ENCODE data around the gene STT3B. TPM values are rescaled to one million over a fixed set of nuclear protein-coding genes. Genes with fewer than 3 reads are reported as not detected.

The STT3B gene
- total RNA-seq, 1 experiment from 2014 or later: 202 TPM

DNA sequence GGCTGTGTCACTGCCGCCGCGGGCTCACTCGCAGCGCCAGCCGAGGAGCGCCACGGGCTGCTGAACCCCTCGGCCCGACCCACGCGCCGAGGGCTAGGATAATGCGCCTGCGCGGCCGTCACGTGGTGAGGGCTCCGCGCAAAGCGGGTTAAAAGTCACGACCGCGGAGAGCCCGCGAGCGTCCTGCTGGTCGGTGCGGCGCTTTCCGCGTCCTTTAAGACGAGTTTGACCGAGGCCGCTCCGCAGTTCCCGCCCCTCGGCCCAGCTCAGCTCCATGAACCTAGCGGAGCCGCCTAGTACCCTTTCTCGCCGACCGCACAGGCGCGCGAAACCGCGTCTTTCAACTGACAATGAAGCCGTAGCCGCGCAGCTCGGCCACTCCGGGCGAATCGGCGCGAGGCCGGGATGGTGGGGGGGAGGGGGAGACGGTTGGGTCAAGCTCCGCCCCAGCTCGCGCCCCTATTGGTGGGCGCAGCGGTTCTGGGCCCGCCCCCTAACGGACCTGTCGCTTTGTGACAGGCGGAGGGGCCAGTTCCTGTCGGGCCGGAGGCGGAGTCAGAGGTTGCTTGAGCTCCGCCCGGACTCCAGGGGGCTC lies 636 bp upstream of the STT3B start:
- H3K9me3 Mint-ChIP-seq (ENCODE audit: low read depth, unreplicated experiment): no peaks in the 10 kb centered on the region
- CTCF ChIA-PET: interaction anchor here (1.0 to 1.4 kb wide), 6 partner anchors 10 to 291 kb away, joined by 3 to 5 read pairs (median 4); no protein-coding TSS in a partner anchor
- H3K36me3 Mint-ChIP-seq (ENCODE audit: insufficient read depth, unreplicated experiment): peaks cover 54% of the 10 kb centered on the region
- BruUV-seq (replicated peaks): no TSS peak
- H3K27ac Mint-ChIP-seq (ENCODE audit: unreplicated experiment): peak overlapping the region; percentile 96
- H3K27me3 Mint-ChIP-seq (ENCODE audit: unreplicated experiment): no peaks in the 10 kb centered on the region
- TF ChIP-seq, protein P1, sequence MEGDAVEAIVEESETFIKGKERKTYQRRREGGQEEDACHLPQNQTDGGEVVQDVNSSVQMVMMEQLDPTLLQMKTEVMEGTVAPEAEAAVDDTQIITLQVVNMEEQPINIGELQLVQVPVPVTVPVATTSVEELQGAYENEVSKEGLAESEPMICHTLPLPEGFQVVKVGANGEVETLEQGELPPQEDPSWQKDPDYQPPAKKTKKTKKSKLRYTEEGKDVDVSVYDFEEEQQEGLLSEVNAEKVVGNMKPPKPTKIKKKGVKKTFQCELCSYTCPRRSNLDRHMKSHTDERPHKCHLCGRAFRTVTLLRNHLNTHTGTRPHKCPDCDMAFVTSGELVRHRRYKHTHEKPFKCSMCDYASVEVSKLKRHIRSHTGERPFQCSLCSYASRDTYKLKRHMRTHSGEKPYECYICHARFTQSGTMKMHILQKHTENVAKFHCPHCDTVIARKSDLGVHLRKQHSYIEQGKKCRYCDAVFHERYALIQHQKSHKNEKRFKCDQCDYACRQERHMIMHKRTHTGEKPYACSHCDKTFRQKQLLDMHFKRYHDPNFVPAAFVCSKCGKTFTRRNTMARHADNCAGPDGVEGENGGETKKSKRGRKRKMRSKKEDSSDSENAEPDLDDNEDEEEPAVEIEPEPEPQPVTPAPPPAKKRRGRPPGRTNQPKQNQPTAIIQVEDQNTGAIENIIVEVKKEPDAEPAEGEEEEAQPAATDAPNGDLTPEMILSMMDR (IDR thresholded peaks at IDR 0.05; ENCODE audit: unreplicated experiment): no peak
- H3K4me1 Mint-ChIP-seq (ENCODE audit: low read depth, unreplicated experiment): peaks cover 9% of the 10 kb centered on the region
- no peak overlapping the region for H3K4me3 Mint-ChIP-seq (ENCODE audit: low read depth, unreplicated experiment)
- intact Hi-C loops (cut with micrococcal nuclease; ENCODE audit: unreplicated experiment): loop anchor here (5.0 to 10.0 kb wide), 4 partner anchors 157 to 365 kb away; no protein-coding TSS in a partner anchor
- peak; percentile 99 for DNase-seq

DNA sequence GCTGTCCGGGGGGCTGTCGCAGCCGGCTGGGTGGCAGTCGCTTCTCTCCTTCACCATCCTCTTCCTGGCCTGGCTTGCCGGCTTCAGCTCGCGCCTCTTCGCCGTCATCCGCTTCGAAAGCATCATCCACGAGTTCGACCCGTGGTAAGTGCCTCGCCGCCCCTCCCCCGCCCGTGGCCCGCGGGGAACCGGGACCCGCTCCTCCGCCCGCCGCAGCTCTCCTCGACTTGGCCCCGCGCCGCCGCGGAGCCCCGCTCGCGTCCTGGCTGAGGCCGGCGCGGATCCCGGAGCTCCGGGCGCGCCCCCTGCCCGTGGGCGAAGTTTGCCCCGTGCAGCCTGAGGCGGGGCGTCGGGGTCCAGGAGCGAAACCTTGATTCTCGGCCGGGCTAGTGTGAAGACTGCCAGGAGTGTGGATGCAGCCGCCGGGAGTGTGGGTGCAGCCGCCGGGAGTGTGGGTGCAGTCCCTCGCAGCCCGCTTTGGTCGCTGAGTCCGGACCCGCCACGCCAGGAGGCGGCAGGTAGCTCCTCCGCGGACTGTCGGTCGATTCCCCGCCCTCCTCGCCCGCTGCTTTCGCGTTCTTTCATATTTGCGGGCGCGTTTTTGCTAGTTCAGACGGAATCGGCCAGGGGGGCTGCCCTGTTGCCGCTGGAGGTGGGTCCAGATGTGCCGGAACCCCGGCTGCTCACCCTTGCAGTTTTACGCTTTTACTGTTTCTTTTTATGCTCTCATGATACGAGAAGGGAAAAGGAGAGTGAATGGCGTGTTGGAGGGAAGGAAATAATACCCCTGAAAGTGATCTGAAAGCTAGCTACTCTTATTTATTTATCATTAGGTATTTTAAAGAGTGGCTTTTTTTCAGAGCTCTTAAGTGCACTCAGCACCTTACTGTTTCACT lies 692 bp downstream of the STT3B start:
- intact Hi-C loops (cut with micrococcal nuclease; ENCODE audit: unreplicated experiment): loop anchor here (5.0 to 10.0 kb wide), 4 partner anchors 159 to 366 kb away; no protein-coding TSS in a partner anchor
- H3K4me1 Mint-ChIP-seq (ENCODE audit: low read depth, unreplicated experiment): peaks cover 10% of the 10 kb centered on the region

DNA sequence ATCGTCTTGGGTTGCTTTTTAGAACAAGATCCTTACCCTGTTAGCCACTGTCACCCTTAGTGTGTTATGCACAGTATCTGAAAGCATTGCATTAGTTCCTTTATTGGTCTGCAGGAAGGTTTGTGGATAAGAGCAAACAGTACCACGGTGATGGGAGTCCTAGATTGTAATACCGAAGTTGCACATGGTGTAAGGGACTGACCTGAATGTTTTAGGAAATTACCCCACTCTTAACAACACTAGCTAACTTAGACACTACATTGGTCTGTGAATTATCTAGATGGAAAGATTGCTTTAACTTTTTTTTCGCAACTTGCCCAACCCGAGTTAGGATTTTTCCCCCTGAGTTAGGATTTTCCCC lies 1.3 kb downstream of the STT3B start:
- Mint-ChIP-seq H3K27me3 (ENCODE audit: unreplicated experiment) (no peaks in the 10 kb centered on the region), H3K36me3 (ENCODE audit: insufficient read depth, unreplicated experiment) (peaks cover 54% of the 10 kb centered on the region), H3K9me3 (ENCODE audit: low read depth, unreplicated experiment) (no peaks in the 10 kb centered on the region), H3K4me3 (ENCODE audit: low read depth, unreplicated experiment) (no peak overlapping the region), H3K4me1 (ENCODE audit: low read depth, unreplicated experiment) (peaks cover 15% of the 10 kb centered on the region), H3K27ac (ENCODE audit: unreplicated experiment) (peak overlapping the region; percentile 58)
- no TSS peak for BruUV-seq (replicated peaks)
- CTCF ChIA-PET: interaction anchor here (0.8 kb wide), 1 partner anchor 12 kb away, joined by 4 read pairs; no protein-coding TSS in a partner anchor
- DNase-seq: no peak
- intact Hi-C loops (cut with micrococcal nuclease; ENCODE audit: unreplicated experiment): loop anchor here (5.0 to 10.0 kb wide), 4 partner anchors 159 to 367 kb away; no protein-coding TSS in a partner anchor
- TF ChIP-seq, protein P1 (IDR thresholded peaks at IDR 0.05; ENCODE audit: unreplicated experiment): no peak

More for the DNA sequence above, 692 bp downstream of the STT3B start:
- CTCF ChIA-PET: interaction anchor here (0.5 to 1.4 kb wide), 5 partner anchors 9 to 401 kb away, joined by 3 to 5 read pairs (median 4); no protein-coding TSS in a partner anchor
- Mint-ChIP-seq H3K36me3 (ENCODE audit: insufficient read depth, unreplicated experiment) (peaks cover 54% of the 10 kb centered on the region), H3K27ac (ENCODE audit: unreplicated experiment) (peak overlapping the region; percentile 58), H3K4me3 (ENCODE audit: low read depth, unreplicated experiment) (no peak overlapping the region), H3K27me3 (ENCODE audit: unreplicated experiment) (no peaks in the 10 kb centered on the region), H3K9me3 (ENCODE audit: low read depth, unreplicated experiment) (no peaks in the 10 kb centered on the region)
- TF ChIP-seq, protein P1 (IDR thresholded peaks at IDR 0.05; ENCODE audit: unreplicated experiment): no peak
- BruUV-seq (replicated peaks): no TSS peak
- peak; percentile 44 for DNase-seq

DNA sequence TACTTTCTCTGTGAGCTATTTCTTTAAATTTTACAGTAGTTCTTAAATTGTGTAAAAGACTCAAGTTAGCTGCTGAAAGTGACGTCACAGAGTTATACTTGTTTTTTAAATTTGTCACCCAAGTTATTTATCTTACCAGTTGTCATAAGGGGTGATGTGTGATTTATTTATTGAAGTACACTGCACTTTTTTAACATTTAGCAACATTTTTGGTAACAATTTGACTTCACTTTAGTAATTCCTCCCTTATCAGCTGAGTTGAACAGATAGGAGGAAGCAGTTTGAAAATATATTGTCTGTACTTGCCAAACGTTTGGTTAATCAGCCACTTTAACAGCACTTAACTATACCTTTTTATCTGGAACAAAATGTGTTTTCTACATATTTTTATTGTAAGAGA lies 3.8 kb downstream of the STT3B start:
- no peak overlapping the region for H3K4me3 Mint-ChIP-seq (ENCODE audit: low read depth, unreplicated experiment)
- intact Hi-C loops (cut with micrococcal nuclease; ENCODE audit: unreplicated experiment): loop anchor here (10.0 kb wide), 1 partner anchor 162 kb away; no protein-coding TSS in a partner anchor
- CTCF ChIA-PET: interaction anchor here (0.6 to 1.1 kb wide), 3 partner anchors 9 to 741 kb away, joined by 3 to 5 read pairs (median 3); no protein-coding TSS in a partner anchor
- H3K27ac Mint-ChIP-seq (ENCODE audit: unreplicated experiment): peak overlapping the region; percentile 71
- H3K4me1 Mint-ChIP-seq (ENCODE audit: low read depth, unreplicated experiment): peaks cover 24% of the 10 kb centered on the region
- TF ChIP-seq, protein P1 (IDR thresholded peaks at IDR 0.05; ENCODE audit: unreplicated experiment): no peak
- BruUV-seq (replicated peaks): no TSS peak
- H3K36me3 Mint-ChIP-seq (ENCODE audit: insufficient read depth, unreplicated experiment): peaks cover 56% of the 10 kb centered on the region
- no peaks in the 10 kb centered on the region for H3K27me3 Mint-ChIP-seq (ENCODE audit: unreplicated experiment)
- no peak for DNase-seq
- H3K9me3 Mint-ChIP-seq (ENCODE audit: low read depth, unreplicated experiment): no peaks in the 10 kb centered on the region

All from Calu3 (cell line).